Osteoblast (primary cell): ENCODE data around the gene GLI1. TPM values are rescaled to one million over a fixed set of nuclear protein-coding genes. Genes with fewer than 3 reads are reported as not detected.

Experiments used
- DNase-seq: peaks from one replicate; pipeline ENCODE4 v3.0.0; 2011; ENCODE audit warnings: low spot score, mixed read lengths; ENCODE audit not compliant: insufficient read length; ENCODE audit errors: missing footprints
- H2AFZ ChIP-seq: 2 replicates; pipeline ENCODE4 v1.6.0; 2011; ENCODE audit warnings: mild to moderate bottlenecking, low read length
- H3K27ac ChIP-seq: 2 replicates; pipeline ENCODE4 v1.5.1; 2011; ENCODE audit warnings: mild to moderate bottlenecking, low read depth, low read length, moderate library complexity
- H3K27me3 ChIP-seq: 2 replicates; pipeline ENCODE4 v1.6.0; 2012; ENCODE audit warnings: mild to moderate bottlenecking, control low read depth, inconsistent platforms, low read length, moderate library complexity; ENCODE audit not compliant: insufficient read depth
- H3K36me3 ChIP-seq: 2 replicates; pipeline ENCODE4 v1.5.1; 2011; ENCODE audit warnings: mild to moderate bottlenecking, low read length, control low read depth, moderate library complexity; ENCODE audit not compliant: insufficient read depth
- H3K4me1 ChIP-seq: 2 replicates; pipeline ENCODE4 v1.5.1; 2011; ENCODE audit warnings: mild to moderate bottlenecking, low read length, control low read depth, moderate library complexity; ENCODE audit not compliant: insufficient read depth
- H3K4me2 ChIP-seq: 2 replicates; pipeline ENCODE4 v1.6.0; 2011; ENCODE audit warnings: mild to moderate bottlenecking, low read length; ENCODE audit not compliant: insufficient read depth
- H3K4me3 ChIP-seq: fragments of 200-600 bp; sonication (generic); 3 replicates; pipeline ENCODE4 v1.5.1; 2012; ENCODE audit warnings: mild to moderate bottlenecking, low read length, inconsistent platforms; ENCODE audit not compliant: insufficient read depth
- H3K79me2 ChIP-seq: 2 replicates; pipeline ENCODE4 v1.6.0; 2012; ENCODE audit warnings: mild to moderate bottlenecking, low read length, control low read depth, inconsistent platforms; ENCODE audit not compliant: insufficient read depth
- H3K9me3 ChIP-seq: 2 replicates; pipeline ENCODE4 v1.5.1; 2011; ENCODE audit warnings: low read depth, low read length, control low read depth
- H4K20me1 ChIP-seq: 2 replicates; pipeline ENCODE4 v1.6.0; 2012; ENCODE audit warnings: mild to moderate bottlenecking, low read length, control low read depth; ENCODE audit not compliant: insufficient read depth
- CTCF ChIP-seq: IDR thresholded peaks from 2 replicates; pipeline ENCODE4 v1.5.1; 2011; ENCODE audit warnings: mild to moderate bottlenecking, low read depth, low read length, moderate library complexity; ENCODE audit errors: extremely low read depth
- total RNA-seq: library from RNA; depleted of rRNA; stranded (reverse); fragments of >200 nt; gene quantifications from 2 replicates; pipeline ENCODE4 v1.2.3, GENCODE V29; 2012

GLI1 gene
- total RNA-seq, 1 donor, result 0.36 TPM

- Histone ChIP-seq H3K27ac (no peak overlapping the region), H3K4me2 (no peak overlapping the region), H3K27me3 (no peaks in the 10 kb centered on the region), H3K4me1 (no peaks in the 10 kb centered on the region), H4K20me1 (peaks cover 5% of the 10 kb centered on the region), H3K4me3 (no peak overlapping the region), H2AFZ (no peak overlapping the region), H3K36me3 (peaks cover 49% of the 10 kb centered on the region), H3K9me3 (no peaks in the 10 kb centered on the region), H3K79me2 (peaks cover 6% of the 10 kb centered on the region)
- TF ChIP-seq CTCF, result no peak
- DNase-seq, result no peak
Measured at GRCh38 chr12:57496822-57497221, 37.2 kb downstream of the GLI1 start.

GRCh38 chr12:57497223-57498131 is 37.9 kb downstream of the GLI1 start:
- no peaks in the 10 kb centered on the region for H3K4me1 ChIP-seq
- no peak for DNase-seq
- H3K36me3 ChIP-seq, result peaks cover 52% of the 10 kb centered on the region
- no peak overlapping the region for H3K27ac ChIP-seq
- peaks cover 5% of the 10 kb centered on the region for H4K20me1 ChIP-seq
- H3K9me3 ChIP-seq, result no peaks in the 10 kb centered on the region
- no peak for TF ChIP-seq CTCF
- H3K79me2 ChIP-seq, result peaks cover 5% of the 10 kb centered on the region
- no peaks in the 10 kb centered on the region for H3K27me3 ChIP-seq
- H3K4me2 ChIP-seq, result no peak overlapping the region
- no peak overlapping the region for H2AFZ ChIP-seq
- H3K4me3 ChIP-seq, result no peak overlapping the region

- no peak for TF ChIP-seq CTCF
- peaks cover 50% of the 10 kb centered on the region for H3K36me3 ChIP-seq
- DNase-seq, result no peak
- H2AFZ ChIP-seq, result no peak overlapping the region
- H3K27ac ChIP-seq, result no peak overlapping the region
- H3K4me1 ChIP-seq, result no peaks in the 10 kb centered on the region
- H3K4me2 ChIP-seq, result no peak overlapping the region
- H3K9me3 ChIP-seq, result no peaks in the 10 kb centered on the region
- H4K20me1 ChIP-seq, result no peaks in the 10 kb centered on the region
- no peaks in the 10 kb centered on the region for H3K27me3 ChIP-seq
- H3K4me3 ChIP-seq, result no peak overlapping the region
- no peaks in the 10 kb centered on the region for H3K79me2 ChIP-seq
Measured at GRCh38 chr12:57498132-57498502, 38.5 kb downstream of the GLI1 start.

- Histone ChIP-seq H3K9me3 (no peaks in the 10 kb centered on the region), H3K36me3 (peaks cover 50% of the 10 kb centered on the region), H3K4me2 (no peak overlapping the region), H2AFZ (no peak overlapping the region), H3K27me3 (no peaks in the 10 kb centered on the region), H3K4me3 (no peak overlapping the region), H3K4me1 (no peaks in the 10 kb centered on the region), H3K79me2 (no peaks in the 10 kb centered on the region), H3K27ac (no peak overlapping the region), H4K20me1 (no peaks in the 10 kb centered on the region)
- no peak for TF ChIP-seq CTCF
- DNase-seq, result no peak
Measured at GRCh38 chr12:57498571-57498970, 39.0 kb downstream of the GLI1 start.
